GM12878 (cell line): Measurements from ENCODE around the gene CDX1. TPM values are rescaled to one million over a fixed set of nuclear protein-coding genes. Genes with fewer than 3 reads are reported as not detected.

Experiments
- ATAC-seq: fragments of 200-7000 bp; cut with Tn5 transposase; 3 replicates; pipeline ENCODE4 v1.9.1; 2020; ENCODE audit warnings: mild to moderate bottlenecking, moderate library complexity
- BruUV-seq: library from RNA; stranded (reverse); fragments of 400-500 nt; replicated peaks from 2 replicates; lab custom pipeline; 2021; lab: Mats Ljungman, UMichigan
- CTCF ChIA-PET: fragments of 300-600 bp; sonication (Branson Sonifier 250); formaldehyde crosslinking; extraction: SDS; loops from one replicate; lab custom pipeline; 2021; ENCODE audit warnings: inconsistent platforms; lab: Yijun Ruan, JAX
- POLR2A ChIA-PET: fragments of 350-600 bp; formaldehyde crosslinking; extraction: SDS; loops from one replicate; lab custom pipeline; 2021; ENCODE audit warnings: inconsistent platforms; lab: Charles Lee
- RAD21 ChIA-PET: fragments of 300-600 bp; sonication (Branson Sonifier 250); formaldehyde crosslinking; loops from one replicate; lab custom pipeline; 2023; ENCODE audit warnings: antibody characterized with exemption; ENCODE audit not compliant: unreplicated experiment; lab: Charles Lee
- SMC1A ChIA-PET: fragments of 300-600 bp; sonication (Branson Sonifier 250); formaldehyde crosslinking; loops from one replicate; lab custom pipeline; 2023; ENCODE audit not compliant: unreplicated experiment, uncharacterized antibody; lab: Charles Lee
- DNase-seq: peaks from one replicate; pipeline ENCODE4 v3.0.0-alpha.2; 2011; ENCODE audit warnings: low read depth, low spot score
- FAIRE-seq: peaks from 3 replicates; lab custom pipeline; 2011; peaks lifted over from hg19 to GRCh38; lab: Jason Lieb, UNC
- H2AFZ ChIP-seq: 2 replicates; pipeline ENCODE4 v1.6.0; 2011; ENCODE audit warnings: low read depth, low read length, control low read depth; ENCODE audit not compliant: control insufficient read depth
- H3K27ac ChIP-seq: 2 replicates; pipeline ENCODE4 v1.5.1; 2011; ENCODE audit warnings: control low read depth; ENCODE audit not compliant: control insufficient read depth, insufficient read depth
- H3K27me3 ChIP-seq, 2 experiments: replicated peaks in 1 of 2; 2 replicates each; pipeline versions ENCODE4 v1.6.0 to v1.6.1; 2011; ENCODE audit warnings: low read length in 1 of 2; ENCODE audit not compliant: control insufficient read depth in 2 of 2, insufficient read depth in 2 of 2
- H3K36me3 ChIP-seq, 2 experiments: 2 replicates each; pipeline ENCODE4 v1.5.1; 2011; ENCODE audit warnings: low read length in 1 of 2; ENCODE audit not compliant: control insufficient read depth in 2 of 2, insufficient read depth in 2 of 2
- H3K4me1 ChIP-seq: 2 replicates; pipeline ENCODE4 v1.6.1; 2011; ENCODE audit warnings: mild to moderate bottlenecking, low read length, moderate library complexity, mixed read lengths; ENCODE audit not compliant: control insufficient read depth, insufficient read depth
- H3K4me2 ChIP-seq: 2 replicates; pipeline ENCODE4 v1.6.0; 2011; ENCODE audit warnings: control low read depth; ENCODE audit not compliant: control insufficient read depth, insufficient read depth
- H3K4me3 ChIP-seq: fragments of 200-600 bp; sonication (generic); 2 replicates; pipeline ENCODE4 v1.5.1; 2016
- H3K79me2 ChIP-seq: 2 replicates; pipeline ENCODE4 v1.6.0; 2011; ENCODE audit warnings: low read length; ENCODE audit not compliant: control insufficient read depth, insufficient read depth
- H3K9ac ChIP-seq: 2 replicates; pipeline ENCODE4 v1.8.0; 2011; ENCODE audit warnings: low read length, control low read depth, mixed read lengths; ENCODE audit not compliant: control insufficient read depth, insufficient read depth
- H3K9me3 ChIP-seq: replicated peaks from 3 replicates; pipeline ENCODE4 v1.5.1; 2011; ENCODE audit warnings: mild to moderate bottlenecking, low read length; ENCODE audit not compliant: control insufficient read depth, insufficient read depth
- H4K20me1 ChIP-seq: 2 replicates; pipeline ENCODE4 v1.6.0; 2011; ENCODE audit not compliant: control insufficient read depth, insufficient read depth
- ASH2L ChIP-seq: fragments of 300-600, 200-600 bp; sonication (generic); IDR thresholded peaks from 2 replicates; pipeline ENCODE4 v1.6.1; 2017; ENCODE audit warnings: low read depth, mild to moderate bottlenecking, borderline replicate concordance
- ETV6 ChIP-seq, 2 experiments: fragments of 450-650 bp in 1 of 2; IDR thresholded peaks in 1 of 2; conservative IDR thresholded peaks in 1 of 2; 2 replicates each; pipeline ENCODE4 v1.6.1; 2014; ENCODE audit warnings: antibody characterized with exemption in 1 of 2, borderline replicate concordance in 1 of 2, low read depth in 1 of 2, mild to moderate bottlenecking in 1 of 2, moderate library complexity in 1 of 2
- FOXK2 ChIP-seq: fragments of 450-650 bp; IDR thresholded peaks from 2 replicates; pipeline ENCODE4 v1.6.1; 2017; ENCODE audit warnings: mild to moderate bottlenecking, moderate library complexity
- GATAD2B ChIP-seq: fragments of 450-650 bp; conservative IDR thresholded peaks from 2 replicates; pipeline ENCODE4 v1.6.1; 2017; ENCODE audit warnings: low read depth, mild to moderate bottlenecking, moderate library complexity
- MEF2A ChIP-seq: IDR thresholded peaks from 2 replicates; pipeline ENCODE4 v1.6.1; 2011; ENCODE audit warnings: low read depth, mild to moderate bottlenecking, low read length, moderate library complexity; ENCODE audit not compliant: insufficient read depth
- POLR2AphosphoS2 ChIP-seq: IDR thresholded peaks from 2 replicates; pipeline ENCODE4 v1.6.1; 2011; ENCODE audit warnings: low read depth, mild to moderate bottlenecking, low read length, improper control_type of control experiment, moderate library complexity
- RB1 ChIP-seq: fragments of 450-650 bp; formaldehyde crosslinking; IDR thresholded peaks from 2 replicates; pipeline ENCODE4 v1.6.1; 2017; ENCODE audit warnings: mild to moderate bottlenecking, borderline replicate concordance
- RBBP5 ChIP-seq: fragments of 200-600 bp; sonication (generic); conservative IDR thresholded peaks from 2 replicates; pipeline ENCODE4 v1.6.1; 2016
- SUPT20H ChIP-seq: IDR thresholded peaks from 2 replicates; pipeline ENCODE4 v1.6.1; 2011; ENCODE audit warnings: low read depth, mild to moderate bottlenecking, low read length, moderate library complexity, borderline replicate concordance; ENCODE audit not compliant: control insufficient read depth
- TCF3 ChIP-seq: IDR thresholded peaks from 2 replicates; pipeline ENCODE4 v1.6.1; 2012; ENCODE audit warnings: low read depth, mild to moderate bottlenecking, low read length, borderline replicate concordance; ENCODE audit not compliant: insufficient read depth
- YY1 ChIP-seq: IDR thresholded peaks from 2 replicates; pipeline ENCODE4 v1.6.1; 2011; ENCODE audit warnings: low read depth, mild to moderate bottlenecking, low read length
- ZNF207 ChIP-seq: fragments of 450-650 bp; IDR thresholded peaks from 2 replicates; pipeline ENCODE4 v1.6.1; 2014; ENCODE audit warnings: antibody characterized with exemption, mild to moderate bottlenecking, borderline replicate concordance
- WGBS: methylation state at CpG from one replicate; pipeline ENCODE4 v1.1.6; 2016; ENCODE audit warnings: low lambda C conversion rate; ENCODE audit not compliant: insufficient replicate concordance, insufficient coverage; ENCODE audit errors: missing lambda C conversion rate; 5-methylcytosine and 5-hydroxymethylcytosine counted together
- in situ Hi-C: fragments of 300-500 bp; cut with MboI; formaldehyde crosslinking; loops from 9 replicates; pipeline ENCODE4 v1.14.3; 2018; ENCODE audit warnings: mixed read lengths
- intact Hi-C: fragments of 100-400 bp; cut with micrococcal nuclease; formaldehyde crosslinking; loops from one replicate; pipeline ENCODE4 v1.14.2; 2022; ENCODE audit not compliant: unreplicated experiment
- polyA plus RNA-seq, 11 experiments: library from polyadenylated mRNA; depleted of rRNA in 4 of 11; unstranded in 6 of 11; stranded (reverse) in 5 of 11; fragments of >200 nt; fragmentation: Nextera tagmentation in 4 of 11; fragmentation: Illumina TruSeq in 1 of 11; extraction: Ambion mirVana in 4 of 11; extraction: Trizol in 1 of 11; gene quantifications; 1 replicate in 1 of 11; 2 replicates in 10 of 11; pipeline versions ENCODE4 v1.2.1 to v1.2.3, GENCODE V29; 2011 to 2016; ENCODE audit warnings: inconsistent platforms in 2 of 11, missing spikeins in 2 of 11, low read depth in 1 of 11
- total RNA-seq, 4 experiments: library from RNA; depleted of rRNA in 3 of 4; stranded (reverse); fragments of >200 nt in 3 of 4; fragmentation: Illumina TruSeq in 1 of 4; extraction: Trizol in 1 of 4; gene quantifications; 2 replicates each; pipeline versions ENCODE4 v1.2.1 to v1.2.3, GENCODE V29; 2013 to 2021
- TF ChIP-seq, protein P1 (sequence below): IDR thresholded peaks from 2 replicates; pipeline ENCODE4 v1.6.1; 2011; ENCODE audit warnings: borderline replicate concordance, low read depth, mild to moderate bottlenecking, moderate library complexity, low read length; ENCODE audit not compliant: insufficient read depth, poor library complexity, severe bottlenecking
- TF ChIP-seq, protein P2 (sequence below): fragments of 450-650 bp; IDR thresholded peaks from 2 replicates; pipeline ENCODE4 v1.6.1; 2017; ENCODE audit warnings: low read depth, mild to moderate bottlenecking, moderate library complexity

Gene CDX1
- total and polyA plus RNA-seq, 10 of the 15 experiments (the other 5 are each of a cell fraction or from before 2014, with no cell fraction given) = not detected

DNA sequence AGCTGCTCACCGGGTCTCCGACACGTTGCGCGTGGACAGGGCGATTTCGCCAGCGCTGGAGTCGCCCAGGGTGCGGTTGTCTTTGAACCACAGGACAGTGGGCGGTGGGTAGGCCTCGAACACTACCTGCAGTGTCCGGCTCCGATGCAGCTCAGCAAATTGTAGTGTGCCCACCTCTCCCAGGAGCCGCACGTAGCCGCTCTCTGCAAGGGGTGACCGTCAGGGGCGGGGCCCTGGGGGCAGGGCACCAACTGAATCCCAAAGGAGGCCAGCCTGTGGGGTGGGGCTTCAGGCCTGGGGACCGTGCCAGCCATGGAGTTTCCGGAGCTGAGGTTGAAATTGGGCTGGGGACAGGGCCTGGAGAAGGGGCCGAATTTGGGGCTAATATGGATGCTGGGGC lies 33.8 kb upstream of the CDX1 start:
- no peaks in the 10 kb centered on the region for H4K20me1 ChIP-seq
- H3K27ac ChIP-seq = no peak overlapping the region
- H3K9ac ChIP-seq = no peak overlapping the region
- no TSS peak for BruUV-seq
- CTCF ChIA-PET = interaction anchor here (1.5 to 4.0 kb wide), 2 partner anchors 17 to 22 kb away, joined by 3 to 13 read pairs; partner anchors contain the start of gene PDGFRB
- in situ Hi-C loops (no loop called here), intact Hi-C loops (no loop called here)
- DNase-seq (no peak), FAIRE-seq (no peak), ATAC-seq (no peak)
- 70% methylated on average over 13 of the region's 22 CpGs for WGBS
- H3K4me1 ChIP-seq = no peaks in the 10 kb centered on the region
- no peak overlapping the region for H3K4me2 ChIP-seq
- no peaks in the 10 kb centered on the region for H3K9me3 ChIP-seq
- H3K27me3 ChIP-seq = no peaks in the 10 kb centered on the region
- H2AFZ ChIP-seq = no peak overlapping the region
- no peaks in the 10 kb centered on the region for H3K79me2 ChIP-seq
- H3K4me3 ChIP-seq = no peak overlapping the region
- RAD21 ChIA-PET = interaction anchor here (1.2 to 1.3 kb wide), 2 partner anchors 43 to 86 kb away, joined by 3 read pairs; no protein-coding TSS in a partner anchor
- TF ChIP-seq YY1 = no peak
- TF ChIP-seq, protein P1, sequence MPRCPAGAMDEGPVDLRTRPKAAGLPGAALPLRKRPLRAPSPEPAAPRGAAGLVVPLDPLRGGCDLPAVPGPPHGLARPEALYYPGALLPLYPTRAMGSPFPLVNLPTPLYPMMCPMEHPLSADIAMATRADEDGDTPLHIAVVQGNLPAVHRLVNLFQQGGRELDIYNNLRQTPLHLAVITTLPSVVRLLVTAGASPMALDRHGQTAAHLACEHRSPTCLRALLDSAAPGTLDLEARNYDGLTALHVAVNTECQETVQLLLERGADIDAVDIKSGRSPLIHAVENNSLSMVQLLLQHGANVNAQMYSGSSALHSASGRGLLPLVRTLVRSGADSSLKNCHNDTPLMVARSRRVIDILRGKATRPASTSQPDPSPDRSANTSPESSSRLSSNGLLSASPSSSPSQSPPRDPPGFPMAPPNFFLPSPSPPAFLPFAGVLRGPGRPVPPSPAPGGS = no peak
- TF ChIP-seq ETV6 (conservative IDR thresholded peaks at IDR 0.05 in 1 of 2, IDR thresholded peaks at IDR 0.05 in 1 of 2; ENCODE audit: borderline replicate concordance in 1 of 2, low read depth in 1 of 2) = no peak
- no peak for TF ChIP-seq MEF2A
- TF ChIP-seq FOXK2 = no peak
- TF ChIP-seq RBBP5 = no peak
- no peak for TF ChIP-seq ASH2L
- no peak for TF ChIP-seq POLR2AphosphoS2
- no peak for TF ChIP-seq ZNF207
- no peak for TF ChIP-seq RB1
- TF ChIP-seq, protein P2, sequence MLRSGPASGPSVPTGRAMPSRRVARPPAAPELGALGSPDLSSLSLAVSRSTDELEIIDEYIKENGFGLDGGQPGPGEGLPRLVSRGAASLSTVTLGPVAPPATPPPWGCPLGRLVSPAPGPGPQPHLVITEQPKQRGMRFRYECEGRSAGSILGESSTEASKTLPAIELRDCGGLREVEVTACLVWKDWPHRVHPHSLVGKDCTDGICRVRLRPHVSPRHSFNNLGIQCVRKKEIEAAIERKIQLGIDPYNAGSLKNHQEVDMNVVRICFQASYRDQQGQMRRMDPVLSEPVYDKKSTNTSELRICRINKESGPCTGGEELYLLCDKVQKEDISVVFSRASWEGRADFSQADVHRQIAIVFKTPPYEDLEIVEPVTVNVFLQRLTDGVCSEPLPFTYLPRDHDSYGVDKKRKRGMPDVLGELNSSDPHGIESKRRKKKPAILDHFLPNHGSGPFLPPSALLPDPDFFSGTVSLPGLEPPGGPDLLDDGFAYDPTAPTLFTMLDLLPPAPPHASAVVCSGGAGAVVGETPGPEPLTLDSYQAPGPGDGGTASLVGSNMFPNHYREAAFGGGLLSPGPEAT = no peak
- TF ChIP-seq SUPT20H = no peak
- no peak for TF ChIP-seq TCF3
- TF ChIP-seq GATAD2B = no peak
- no peaks in the 10 kb centered on the region for H3K36me3 ChIP-seq
- SMC1A ChIA-PET = no interaction called here
- POLR2A ChIA-PET = no interaction called here
